Upper lobe of left lung (tissue), 4 donors: ENCODE measurements around the gene CPEB3.

Experiments
- POLR2A ChIP-seq, 4 donors: fragments of 450-650 bp; IDR thresholded peaks; one replicate each; pipeline ENCODE4 v1.5.1; 2016 to 2017; ENCODE audit warnings: antibody characterized with exemption in 4 of 4, mild to moderate bottlenecking in 2 of 4
- POLR2AphosphoS5 ChIP-seq, 2 donors: sonication (generic); formaldehyde crosslinking; IDR thresholded peaks; one replicate each; pipeline ENCODE4 v1.5.1; 2017; ENCODE audit warnings: antibody characterized with exemption in 2 of 2
- TF ChIP-seq, protein P1 (sequence below), 6 experiments: fragments of 450-650 bp in 4 of 6; fragments of 200-600 bp in 2 of 6; sonication (generic) in 2 of 6; IDR thresholded peaks; one replicate each; pipeline ENCODE4 v1.5.1; 2016 to 2019; ENCODE audit warnings: antibody characterized with exemption in 6 of 6

DNA sequence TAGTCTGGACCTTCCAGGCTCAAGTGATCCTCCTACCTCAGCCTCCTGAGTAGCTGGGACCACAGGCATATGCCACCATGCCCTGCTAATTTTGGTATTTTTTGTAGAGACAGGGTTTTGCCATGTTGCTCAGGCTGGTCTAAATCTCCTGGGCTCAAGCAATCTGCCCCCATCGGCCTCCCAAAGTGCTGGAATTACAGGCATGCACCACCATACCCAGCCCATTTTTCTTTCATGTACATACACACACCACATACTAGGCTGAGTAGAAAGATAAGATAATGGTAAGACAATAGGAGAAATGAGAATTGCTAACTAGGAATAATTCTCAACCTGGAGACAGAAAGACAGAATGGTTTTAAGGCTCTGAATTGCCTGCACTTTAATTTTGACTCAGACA lies 83.8 kb downstream of the CPEB3 start:
- TF ChIP-seq POLR2AphosphoS5 (IDR thresholded peaks at IDR 0.05) (no peak), POLR2A (IDR thresholded peaks at IDR 0.05) (no peak)
- TF ChIP-seq, protein P1, sequence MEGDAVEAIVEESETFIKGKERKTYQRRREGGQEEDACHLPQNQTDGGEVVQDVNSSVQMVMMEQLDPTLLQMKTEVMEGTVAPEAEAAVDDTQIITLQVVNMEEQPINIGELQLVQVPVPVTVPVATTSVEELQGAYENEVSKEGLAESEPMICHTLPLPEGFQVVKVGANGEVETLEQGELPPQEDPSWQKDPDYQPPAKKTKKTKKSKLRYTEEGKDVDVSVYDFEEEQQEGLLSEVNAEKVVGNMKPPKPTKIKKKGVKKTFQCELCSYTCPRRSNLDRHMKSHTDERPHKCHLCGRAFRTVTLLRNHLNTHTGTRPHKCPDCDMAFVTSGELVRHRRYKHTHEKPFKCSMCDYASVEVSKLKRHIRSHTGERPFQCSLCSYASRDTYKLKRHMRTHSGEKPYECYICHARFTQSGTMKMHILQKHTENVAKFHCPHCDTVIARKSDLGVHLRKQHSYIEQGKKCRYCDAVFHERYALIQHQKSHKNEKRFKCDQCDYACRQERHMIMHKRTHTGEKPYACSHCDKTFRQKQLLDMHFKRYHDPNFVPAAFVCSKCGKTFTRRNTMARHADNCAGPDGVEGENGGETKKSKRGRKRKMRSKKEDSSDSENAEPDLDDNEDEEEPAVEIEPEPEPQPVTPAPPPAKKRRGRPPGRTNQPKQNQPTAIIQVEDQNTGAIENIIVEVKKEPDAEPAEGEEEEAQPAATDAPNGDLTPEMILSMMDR (IDR thresholded peaks at IDR 0.05) = no peak
